AG10803 (cell line): ENCODE data around the gene AHCY.
"Not testable (repeated sequence)": the region's sequence is repeated elsewhere in the genome, so short reads cannot be mapped to it uniquely, and the experiment has no call there.

Experiments
- DNase-seq: peaks from one replicate; pipeline ENCODE4 v3.0.0; 2010; ENCODE audit warnings: low read depth
- H3K4me3 ChIP-seq: 2 replicates; pipeline ENCODE4 v1.5.1; 2011; ENCODE audit warnings: mild to moderate bottlenecking, low read length, control low read depth
- CTCF ChIP-seq: conservative IDR thresholded peaks from 2 replicates; pipeline ENCODE4 v1.5.1; 2011; ENCODE audit warnings: mild to moderate bottlenecking, low read length, control low read depth, inconsistent platforms

AHCY gene

GRCh38 chr20:34302723-34303533 lies at the start of gene AHCY:
Gene AHCY (minus strand): TSS chr20:34303355. CDS start chr20:34303270, 85 bp downstream.
- peak; percentile 95 for DNase-seq
- peak within 1 kb of the TSS; percentile 79 for H3K4me3 ChIP-seq
- no peak; the same call in 1 of the 2 replicates for TF ChIP-seq CTCF

- no peak for DNase-seq
- no peak for TF ChIP-seq CTCF
- no peak overlapping the region for H3K4me3 ChIP-seq
Measured at GRCh38 chr20:34350095-34350494, 46.9 kb upstream of the AHCY start.

- no peak overlapping the region for H3K4me3 ChIP-seq
- no peak for DNase-seq
- no peak for TF ChIP-seq CTCF
Measured at GRCh38 chr20:34347571-34347970, 44.4 kb upstream of the AHCY start.

- H3K4me3 ChIP-seq, DNase-seq: not testable (repeated sequence)
Measured at GRCh38 chr20:34346533-34346865, 43.3 kb upstream of the AHCY start.

- H3K4me3 ChIP-seq, DNase-seq: not testable (repeated sequence)
Measured at GRCh38 chr20:34345839-34346532, 42.8 kb upstream of the AHCY start.

- no peak for TF ChIP-seq CTCF
- no peak for DNase-seq
- H3K4me3 ChIP-seq: no peak overlapping the region
Measured at GRCh38 chr20:34345402-34345736, 42.2 kb upstream of the AHCY start.

- no peak for TF ChIP-seq CTCF
- DNase-seq: no peak
- H3K4me3 ChIP-seq: no peak overlapping the region
Measured at GRCh38 chr20:34344238-34344637, 41.1 kb upstream of the AHCY start.

- no peak for TF ChIP-seq CTCF
- H3K4me3 ChIP-seq: no peak overlapping the region
- no peak for DNase-seq
Measured at GRCh38 chr20:34343458-34344211, 40.5 kb upstream of the AHCY start.

GRCh38 chr20:34341199-34341598 lies 38.0 kb upstream of the AHCY start:
- not testable (repeated sequence) for DNase-seq, H3K4me3 ChIP-seq

- not testable (repeated sequence) for DNase-seq, H3K4me3 ChIP-seq
Measured at GRCh38 chr20:34340726-34341125, 37.6 kb upstream of the AHCY start.
